AG09319 (cell line): ENCODE data around the gene HMOX1.
"Not testable (repeated sequence)": the region's sequence is repeated elsewhere in the genome, so short reads cannot be mapped to it uniquely, and the experiment has no call there.

Experiments used
- DNase-seq: peaks from one replicate; pipeline ENCODE4 v3.0.0-alpha.2; 2010; ENCODE audit warnings: low read depth; ENCODE audit errors: extremely low read depth
- CTCF ChIP-seq: IDR thresholded peaks from 2 replicates; pipeline ENCODE4 v1.5.1; 2011; ENCODE audit warnings: low read depth, mild to moderate bottlenecking, inconsistent platforms, low read length, moderate library complexity

Gene HMOX1

GRCh38 chr22:35394011-35394312, 13.1 kb downstream of the HMOX1 start:
- no peak for DNase-seq
- TF ChIP-seq CTCF: no peak

GRCh38 chr22:35394810-35395563, 14.1 kb downstream of the HMOX1 start:
- TF ChIP-seq CTCF: no peak
- DNase-seq: no peak

- DNase-seq: not testable (repeated sequence)
These were observed 15.7 kb downstream of the HMOX1 start for GRCh38 chr22:35396622-35397021.

- no peak for DNase-seq
- TF ChIP-seq CTCF: no peak
These were observed 16.4 kb downstream of the HMOX1 start for GRCh38 chr22:35397095-35397904.

GRCh38 chr22:35398591-35398973, 17.7 kb downstream of the HMOX1 start:
- no peak for TF ChIP-seq CTCF
- DNase-seq: no peak

GRCh38 chr22:35399114-35399677, 18.3 kb downstream of the HMOX1 start:
- TF ChIP-seq CTCF: no peak
- no peak for DNase-seq

- no peak for TF ChIP-seq CTCF
These were observed 19.0 kb downstream of the HMOX1 start, which contains the start of gene MCM5 for GRCh38 chr22:35399678-35400500. Gene MCM5, plus strand, starts transcription at chr22:35400140. Its CDS starts 299 bp downstream, at chr22:35400439.

More at GRCh38 chr22:35399678-35400500, 19.0 kb downstream of the HMOX1 start, which contains the start of gene MCM5:
- DNase-seq: peak; percentile 87
